MM.1S (cell line): ENCODE results near the gene SLC25A20.
A peak's percentile ranks its signal among the peaks of the same experiment; 100 is the strongest.

ENCODE experiments used
- DNase-seq: peaks from one replicate; pipeline ENCODE4 v3.0.0-alpha.2; 2015
- H2AFZ ChIP-seq: fragments of 300-600 bp; sonication (generic); 2 replicates; pipeline ENCODE4 v1.6.0; 2016; ENCODE audit warnings: antibody characterized with exemption, low read length
- H3F3A ChIP-seq: fragments of 300-600 bp; sonication (generic); 2 replicates; pipeline ENCODE4 v1.6.1; 2016; ENCODE audit warnings: mild to moderate bottlenecking, antibody characterized with exemption, low read length, moderate library complexity, mixed read lengths; ENCODE audit not compliant: insufficient read depth
- H3K27ac ChIP-seq: fragments of 300-600 bp; sonication (generic); 2 replicates; pipeline ENCODE4 v1.5.1; 2016; ENCODE audit warnings: mild to moderate bottlenecking, low read length
- H3K27me3 ChIP-seq: fragments of 300-600 bp; sonication (generic); replicated peaks from 2 replicates; pipeline ENCODE4 v1.6.0; 2016; ENCODE audit warnings: low read length; ENCODE audit not compliant: insufficient read depth
- H3K36me3 ChIP-seq: fragments of 300-600 bp; sonication (generic); replicated peaks from 2 replicates; pipeline ENCODE4 v1.6.1; 2016; ENCODE audit warnings: mild to moderate bottlenecking, low read length, mixed read lengths; ENCODE audit not compliant: insufficient read depth
- H3K4me1 ChIP-seq: fragments of 300-600 bp; sonication (generic); 2 replicates; pipeline ENCODE4 v1.6.1; 2016; ENCODE audit warnings: low read length, mixed read lengths
- H3K4me2 ChIP-seq: fragments of 300-600 bp; sonication (generic); 2 replicates; pipeline ENCODE4 v1.6.0; 2016; ENCODE audit warnings: low read depth, low read length
- H3K4me3 ChIP-seq: fragments of 300-600 bp; sonication (generic); 2 replicates; pipeline ENCODE4 v1.5.1; 2016; ENCODE audit warnings: low read length, mixed read lengths
- H3K79me2 ChIP-seq: fragments of 300-600 bp; sonication (generic); 2 replicates; pipeline ENCODE4 v1.6.1; 2016; ENCODE audit warnings: mixed run types, low read length, mixed read lengths
- H3K9ac ChIP-seq: fragments of 300-600 bp; sonication (generic); 2 replicates; pipeline ENCODE4 v1.6.1; 2016; ENCODE audit warnings: low read length, mixed read lengths
- H3K9me2 ChIP-seq: fragments of 300-600 bp; sonication (generic); replicated peaks from 2 replicates; pipeline ENCODE4 v1.6.1; 2016; ENCODE audit warnings: mild to moderate bottlenecking, low read length, mixed read lengths; ENCODE audit not compliant: insufficient read depth
- H3K9me3 ChIP-seq: fragments of 300-600 bp; sonication (generic); replicated peaks from 2 replicates; pipeline ENCODE4 v1.6.1; 2016; ENCODE audit warnings: mild to moderate bottlenecking, low read length, mixed read lengths; ENCODE audit not compliant: insufficient read depth
- H4K20me1 ChIP-seq: fragments of 300-600 bp; sonication (generic); 2 replicates; pipeline ENCODE4 v1.6.1; 2016; ENCODE audit warnings: mild to moderate bottlenecking, low read length, moderate library complexity, mixed read lengths; ENCODE audit not compliant: insufficient read depth
- CTCF ChIP-seq: fragments of 300-600 bp; sonication (generic); IDR thresholded peaks from 2 replicates; pipeline ENCODE4 v1.5.1; 2016; ENCODE audit warnings: antibody characterized with exemption, low read length, mixed read lengths
- EZH2 ChIP-seq: fragments of 300-600 bp; sonication (generic); optimal IDR thresholded peaks from 2 replicates; pipeline ENCODE3; 2017; ENCODE audit warnings: low read depth, mild to moderate bottlenecking, antibody characterized with exemption, low read length, mixed read lengths
- EZH2phosphoT487 ChIP-seq: fragments of 300-600 bp; sonication (generic); IDR thresholded peaks from 2 replicates; pipeline ENCODE4 v1.6.1; 2018; ENCODE audit warnings: antibody characterized with exemption, low read length

SLC25A20 gene

GRCh38 chr3:48926425-48927392 lies 28.0 kb upstream of the SLC25A20 start:
- no peak overlapping the region for H3K4me3 ChIP-seq
- no peaks in the 10 kb centered on the region for H3K9me3 ChIP-seq
- TF ChIP-seq CTCF (no peak), EZH2 (no peak), EZH2phosphoT487 (no peak)
- H3F3A ChIP-seq = peaks cover 4% of the 10 kb centered on the region; the same call in 1 of the 2 replicates
- no peak overlapping the region for H3K4me2 ChIP-seq
- peaks cover 17% of the 10 kb centered on the region; the same call in 1 of the 2 replicates for H3K4me1 ChIP-seq
- H3K79me2 ChIP-seq = peaks cover 100% of the 10 kb centered on the region
- H3K9me2 ChIP-seq = no peaks in the 10 kb centered on the region
- peaks cover 17% of the 10 kb centered on the region for H4K20me1 ChIP-seq
- H3K27ac ChIP-seq = no peak overlapping the region
- no peak for DNase-seq
- H3K36me3 ChIP-seq = peaks cover 22% of the 10 kb centered on the region; the same call in 1 of the 2 replicates
- H2AFZ ChIP-seq = no peak overlapping the region
- no peak overlapping the region for H3K9ac ChIP-seq
- H3K27me3 ChIP-seq = no peaks in the 10 kb centered on the region

- Histone ChIP-seq H3K36me3 (peaks cover 4% of the 10 kb centered on the region; the same call in 1 of the 2 replicates), H3K4me2 (peak overlapping the region; percentile 67), H3K9me3 (no peaks in the 10 kb centered on the region), H3K9ac (peak overlapping the region; percentile 95), H4K20me1 (no peaks in the 10 kb centered on the region), H3K4me1 (no peaks in the 10 kb centered on the region), H3K27ac (peak overlapping the region; percentile 98), H2AFZ (peak overlapping the region; percentile 47), H3K27me3 (no peaks in the 10 kb centered on the region), H3K4me3 (peak overlapping the region; percentile 97), H3K9me2 (no peaks in the 10 kb centered on the region), H3K79me2 (peaks cover 60% of the 10 kb centered on the region), H3F3A (peaks cover 33% of the 10 kb centered on the region)
- DNase-seq = peak; percentile 86
- TF ChIP-seq EZH2phosphoT487 = no peak
- no peak for TF ChIP-seq EZH2
- no peak for TF ChIP-seq CTCF
These were observed 20.8 kb upstream of the SLC25A20 start for GRCh38 chr3:48919215-48920138.

- peak within 1 kb of the TSS; percentile 47 for H2AFZ ChIP-seq
- H3K9me3 ChIP-seq = no peaks in the 10 kb centered on the region
- no peaks in the 10 kb centered on the region for H3K4me1 ChIP-seq
- peak; percentile 98 for DNase-seq
- H3K9me2 ChIP-seq = no peaks in the 10 kb centered on the region
- TF ChIP-seq EZH2phosphoT487 = no peak
- peak; percentile 20 for TF ChIP-seq CTCF
- TF ChIP-seq EZH2 = no peak
- H3K27me3 ChIP-seq = no peaks in the 10 kb centered on the region
- H3K4me3 ChIP-seq = peak within 1 kb of the TSS; percentile 97
- peak within 1 kb of the TSS; percentile 98 for H3K27ac ChIP-seq
- H3K36me3 ChIP-seq = no peaks in the 10 kb centered on the region; the same call in 1 of the 2 replicates
- peaks cover 33% of the 10 kb centered on the region for H3F3A ChIP-seq
- H3K79me2 ChIP-seq = peaks cover 51% of the 10 kb centered on the region
- H4K20me1 ChIP-seq = no peaks in the 10 kb centered on the region
- peak within 1 kb of the TSS; percentile 95 for H3K9ac ChIP-seq
- peak within 1 kb of the TSS; percentile 67 for H3K4me2 ChIP-seq
These were observed 19.9 kb upstream of the SLC25A20 start, which contains the start of gene ARIH2 for GRCh38 chr3:48918388-48919214. TSS of gene ARIH2 (plus strand) at chr3:48918842. CDS start at chr3:48927559, 8,717 bp downstream.
